Ectodermal cell (in vitro differentiated cells): ENCODE results near the gene MYO1E.
"Not testable (repeated sequence)": the region's sequence is repeated elsewhere in the genome, so short reads cannot be mapped to it uniquely, and the experiment has no call there.

Experiments
- H3K27ac ChIP-seq: 2 replicates; pipeline ENCODE4 v1.7.0; 2013; ENCODE audit warnings: mild to moderate bottlenecking, low read depth, low read length; ENCODE audit not compliant: insufficient read depth, poor library complexity, severe bottlenecking
- H3K27me3 ChIP-seq: 2 replicates; pipeline ENCODE4 v1.7.0; 2013; ENCODE audit warnings: mild to moderate bottlenecking, low read length; ENCODE audit not compliant: insufficient read depth, control insufficient read depth, poor library complexity, severe bottlenecking
- H3K36me3 ChIP-seq: one replicate; pipeline ENCODE4 v1.7.0; 2013; ENCODE audit warnings: low read length; ENCODE audit not compliant: control insufficient read depth, insufficient read depth
- H3K4me1 ChIP-seq: one replicate; pipeline ENCODE4 v1.7.0; 2013; ENCODE audit warnings: low read length; ENCODE audit not compliant: control insufficient read depth, insufficient read depth
- H3K4me3 ChIP-seq: 2 replicates; pipeline ENCODE4 v1.7.0; 2013; ENCODE audit warnings: low read depth, low read length, control low read depth; ENCODE audit not compliant: insufficient read depth
- H3K9me3 ChIP-seq: 2 replicates; pipeline ENCODE4 v1.7.0; 2013; ENCODE audit warnings: mild to moderate bottlenecking, low read length, moderate library complexity; ENCODE audit not compliant: control insufficient read depth
- WGBS, 2 experiments: methylation state at CpG; one replicate each; pipeline ENCODE4 v1.1.7; 2013; ENCODE audit warnings: missing lambda C conversion rate in 2 of 2; 5-methylcytosine and 5-hydroxymethylcytosine counted together

The MYO1E gene

DNA sequence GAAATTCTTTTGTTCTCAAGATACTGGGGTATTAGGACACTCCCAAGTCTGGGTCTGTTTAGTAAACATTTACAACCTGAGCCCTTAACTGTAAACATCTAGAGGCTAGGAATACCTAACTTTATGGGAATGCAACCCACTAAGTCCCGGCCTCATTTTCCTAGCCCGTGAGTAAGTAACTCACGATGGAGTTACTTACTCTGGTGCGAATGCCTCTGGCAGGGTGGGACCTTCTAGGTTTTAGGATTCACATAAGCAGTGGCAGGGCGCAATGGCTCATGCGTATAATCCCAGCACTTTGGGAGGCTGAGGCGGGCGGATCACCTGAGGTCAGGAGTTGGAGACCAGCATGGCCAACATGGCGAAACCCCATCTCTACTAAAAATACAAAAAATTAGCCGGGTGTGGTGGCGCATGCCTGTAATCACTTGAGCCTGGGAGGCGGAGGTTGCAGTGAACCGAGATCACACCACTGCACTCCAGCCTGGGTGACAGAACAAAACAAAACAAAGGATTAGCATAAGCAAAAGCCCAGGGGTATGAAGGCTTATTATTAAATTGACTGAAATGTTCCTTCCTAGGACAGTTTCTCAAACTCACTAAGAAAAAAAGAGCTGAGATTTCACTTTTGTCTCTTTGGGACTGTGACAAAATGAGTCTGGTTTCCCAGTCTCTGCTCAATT lies 14.7 kb upstream of the MYO1E start:
- H3K4me1 ChIP-seq, H3K4me3 ChIP-seq, H3K36me3 ChIP-seq, H3K27ac ChIP-seq, H3K27me3 ChIP-seq, H3K9me3 ChIP-seq: not testable (repeated sequence)
- 92 to 93% methylated on average over 13 of the region's 13 CpGs for WGBS, 2 experiments

DNA sequence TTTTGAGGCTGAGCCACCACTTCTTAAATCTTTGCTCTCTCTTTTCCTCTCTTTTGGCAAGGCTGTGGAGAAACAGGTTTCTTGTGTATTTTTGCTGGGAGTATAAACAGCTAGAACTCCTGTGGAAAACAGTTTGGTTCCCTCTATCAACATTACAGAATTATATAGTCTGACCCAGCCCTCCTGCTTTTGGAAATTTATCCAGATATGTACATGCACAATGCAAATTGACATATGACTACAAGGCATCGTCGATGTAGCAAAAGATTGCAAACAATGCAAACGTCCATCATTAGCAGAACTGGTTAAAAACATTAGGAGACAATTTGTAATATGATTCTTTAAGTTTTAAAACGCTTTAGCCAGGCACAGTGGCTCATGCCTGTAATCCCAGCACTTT lies 12.5 kb upstream of the MYO1E start:
- no peaks in the 10 kb centered on the region for H3K36me3 ChIP-seq
- H3K4me1 ChIP-seq: no peaks in the 10 kb centered on the region
- no peak overlapping the region for H3K27ac ChIP-seq
- 93 to 94% methylated on average over 4 of the region's 4 CpGs for WGBS, 2 experiments
- no peaks in the 10 kb centered on the region for H3K27me3 ChIP-seq
- no peaks in the 10 kb centered on the region for H3K9me3 ChIP-seq
- H3K4me3 ChIP-seq: no peak overlapping the region

DNA sequence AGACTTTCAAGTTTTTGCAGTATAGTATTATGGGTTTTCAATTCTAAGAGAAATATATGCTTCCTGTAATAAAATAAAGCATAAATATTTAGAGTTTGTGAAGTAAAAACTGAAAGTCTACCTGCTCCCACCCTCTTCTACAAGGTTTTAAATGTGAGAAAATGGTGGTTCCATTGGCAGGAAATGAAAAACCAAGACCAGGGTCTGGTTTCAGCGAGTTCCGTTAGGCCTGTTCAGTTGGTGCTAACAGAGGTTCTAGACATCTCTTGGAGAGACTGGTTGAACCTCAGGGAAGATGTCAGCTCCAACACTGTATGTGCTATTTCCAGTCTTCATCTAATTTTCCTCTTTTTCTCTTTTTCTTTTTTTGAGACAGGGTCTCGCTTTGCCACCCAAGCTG lies 11.8 kb upstream of the MYO1E start:
- Histone ChIP-seq H3K4me1 (no peaks in the 10 kb centered on the region), H3K27ac (no peak overlapping the region), H3K4me3 (no peak overlapping the region), H3K36me3 (no peaks in the 10 kb centered on the region), H3K9me3 (no peaks in the 10 kb centered on the region), H3K27me3 (no peaks in the 10 kb centered on the region)
- WGBS, 2 experiments: 93 to 96% methylated on average over 3 of the region's 3 CpGs

DNA sequence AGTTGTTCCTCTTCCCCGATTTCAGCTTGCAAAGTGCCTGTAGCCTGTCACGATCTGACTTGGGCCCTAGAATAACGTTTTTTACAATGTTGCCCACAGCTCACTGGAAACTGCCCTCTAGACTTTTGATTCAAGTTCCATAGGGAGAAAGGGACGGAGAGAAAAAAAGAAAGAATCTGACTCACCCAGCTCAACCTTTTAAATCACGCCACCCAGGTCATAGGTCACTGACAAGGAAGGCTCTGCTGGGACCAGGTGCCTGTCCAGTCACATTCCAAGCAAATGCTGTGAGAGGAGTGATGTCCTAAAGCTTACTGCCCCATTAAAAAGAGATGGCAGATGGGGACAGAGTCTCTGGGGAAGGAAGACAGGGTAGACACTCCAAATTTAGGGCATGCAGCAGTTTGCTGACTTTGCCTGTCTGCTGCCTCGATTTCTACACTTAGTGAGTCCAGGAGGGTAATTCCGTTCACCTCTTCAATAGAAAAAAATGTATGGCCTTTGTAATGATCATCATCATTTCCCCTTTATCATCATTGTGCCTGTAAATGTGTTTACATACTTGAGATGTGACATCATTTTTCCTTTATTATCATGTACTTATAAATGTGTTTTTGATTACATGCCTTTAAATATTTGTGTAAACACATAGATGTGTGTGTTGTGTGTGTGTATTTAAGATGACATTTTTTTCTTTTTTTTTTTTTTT lies 8.4 kb upstream of the MYO1E start:
- Histone ChIP-seq H3K4me1 (no peaks in the 10 kb centered on the region), H3K27me3 (no peaks in the 10 kb centered on the region), H3K4me3 (no peak overlapping the region), H3K36me3 (no peaks in the 10 kb centered on the region), H3K27ac (no peak overlapping the region), H3K9me3 (no peaks in the 10 kb centered on the region)
- WGBS, 2 experiments: 67 to 70% methylated on average over 6 to 7 of the region's 7 CpGs

DNA sequence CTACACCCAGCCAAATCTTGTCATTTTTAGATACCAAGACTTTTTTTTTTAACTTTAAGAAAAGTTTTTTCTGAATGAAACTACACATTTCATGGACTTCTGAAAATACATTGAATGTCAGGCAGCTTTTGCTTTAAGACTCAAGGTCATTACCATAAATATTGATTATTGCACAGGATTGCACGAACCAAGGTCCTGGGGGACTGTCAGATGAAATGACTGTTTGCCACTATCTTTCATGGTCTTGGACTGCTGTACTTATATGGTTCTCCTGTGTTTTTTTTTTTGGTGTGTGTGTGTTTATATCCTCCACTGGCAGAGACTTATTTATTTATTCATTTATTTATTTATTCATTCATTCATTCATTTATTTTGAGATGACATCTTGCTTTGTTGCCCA lies 6.9 kb upstream of the MYO1E start:
- no peaks in the 10 kb centered on the region for H3K4me1 ChIP-seq
- no peaks in the 10 kb centered on the region for H3K27me3 ChIP-seq
- no peaks in the 10 kb centered on the region for H3K9me3 ChIP-seq
- H3K27ac ChIP-seq: no peak overlapping the region
- no peak overlapping the region for H3K4me3 ChIP-seq
- no peaks in the 10 kb centered on the region for H3K36me3 ChIP-seq
- WGBS, 2 experiments: 90 to 100% methylated on average over 1 of the region's 1 CpG

DNA sequence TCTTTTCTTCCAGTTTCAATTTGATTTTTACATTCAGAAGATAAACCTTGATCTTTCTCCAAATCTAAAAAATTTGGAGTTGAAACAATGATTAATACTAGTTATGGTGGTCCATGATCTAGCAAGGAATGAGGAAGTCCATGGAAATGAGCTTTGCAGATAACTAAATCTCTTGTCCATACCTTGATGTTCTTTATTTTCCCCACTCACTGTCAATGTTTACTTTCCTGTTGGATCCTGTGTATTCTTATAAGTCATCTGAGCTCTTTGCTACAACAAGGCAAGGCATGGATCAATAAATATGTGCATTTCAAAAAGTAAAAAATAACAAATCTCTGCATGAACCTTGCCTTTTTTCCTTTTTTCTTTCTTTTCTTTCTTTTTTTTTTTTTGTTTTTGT lies 6.2 kb upstream of the MYO1E start:
- no peak overlapping the region for H3K27ac ChIP-seq
- H3K4me3 ChIP-seq: no peak overlapping the region
- no peaks in the 10 kb centered on the region for H3K36me3 ChIP-seq
- H3K4me1 ChIP-seq: no peaks in the 10 kb centered on the region
- H3K9me3 ChIP-seq: no peaks in the 10 kb centered on the region
- no peaks in the 10 kb centered on the region for H3K27me3 ChIP-seq

DNA sequence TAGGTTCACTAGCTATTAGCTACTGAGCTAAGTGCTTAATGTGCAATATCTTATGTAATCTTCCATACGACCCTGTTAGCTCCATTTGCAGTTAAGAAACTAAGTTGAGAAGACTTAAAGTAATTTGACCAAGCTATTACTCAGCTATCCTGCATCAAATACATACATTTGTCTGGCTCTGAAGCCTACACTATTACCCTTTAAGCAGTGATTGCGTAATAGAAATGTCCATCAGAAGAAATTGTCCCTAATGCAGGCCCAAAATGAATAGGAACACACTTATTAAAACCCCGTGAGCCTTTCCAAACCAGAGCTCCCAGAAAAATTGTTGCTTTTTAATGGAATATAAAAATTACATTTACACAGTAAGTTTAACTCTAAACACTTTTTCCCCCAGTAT lies 5.3 kb upstream of the MYO1E start:
- no peaks in the 10 kb centered on the region for H3K27me3 ChIP-seq
- no peaks in the 10 kb centered on the region for H3K9me3 ChIP-seq
- H3K4me1 ChIP-seq: no peaks in the 10 kb centered on the region
- no peak overlapping the region for H3K27ac ChIP-seq
- H3K4me3 ChIP-seq: no peak overlapping the region
- H3K36me3 ChIP-seq: no peaks in the 10 kb centered on the region
- WGBS, 2 experiments: 94 to 98% methylated on average over 2 to 3 of the region's 3 CpGs

DNA sequence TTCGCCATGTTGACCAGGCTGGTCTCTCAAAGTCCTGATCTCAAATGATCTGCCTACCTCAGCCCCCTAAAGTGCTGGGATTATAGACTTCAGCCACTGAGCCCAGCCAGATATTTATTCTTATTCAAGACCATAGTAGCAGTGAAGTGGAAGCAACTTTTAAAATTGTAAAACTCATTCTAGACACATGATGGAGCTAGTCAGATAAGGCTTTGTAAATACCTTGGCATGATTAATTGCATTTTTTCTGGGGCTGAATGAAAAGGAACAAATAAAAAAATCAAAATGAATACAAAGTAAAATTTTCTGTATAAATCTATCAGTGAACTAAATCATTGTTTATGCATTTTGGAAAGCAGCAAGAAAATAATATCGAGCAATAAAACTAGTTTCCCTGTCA lies 4.1 kb upstream of the MYO1E start:
- Histone ChIP-seq H3K4me3 (no peak overlapping the region), H3K27ac (no peak overlapping the region), H3K27me3 (no peaks in the 10 kb centered on the region), H3K36me3 (no peaks in the 10 kb centered on the region), H3K4me1 (no peaks in the 10 kb centered on the region), H3K9me3 (no peaks in the 10 kb centered on the region)
- 94 to 95% methylated on average over 2 of the region's 2 CpGs for WGBS, 2 experiments

DNA sequence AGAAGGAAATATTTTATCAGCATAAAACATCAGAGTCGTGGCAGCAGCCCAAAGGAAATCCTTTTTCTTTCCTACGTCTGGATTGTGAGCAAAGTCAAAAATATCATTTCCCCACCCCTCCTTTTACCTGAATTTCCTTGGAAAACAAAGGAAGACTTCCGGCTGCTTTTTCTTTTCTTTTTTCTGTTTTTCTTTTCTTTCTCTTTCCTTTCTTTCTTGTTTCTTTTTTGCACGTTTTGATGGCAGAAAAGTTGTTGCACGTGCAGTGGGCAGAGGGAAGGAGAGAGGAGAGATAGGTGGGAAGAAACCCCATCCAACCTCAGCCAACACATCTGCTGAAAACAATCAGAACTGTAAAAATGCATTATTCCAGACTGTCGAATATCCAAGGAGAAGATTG lies 544 bp upstream of the MYO1E start:
- no peak overlapping the region for H3K27ac ChIP-seq
- no peaks in the 10 kb centered on the region for H3K36me3 ChIP-seq
- H3K9me3 ChIP-seq: no peaks in the 10 kb centered on the region
- H3K4me1 ChIP-seq: no peaks in the 10 kb centered on the region
- 8 to 14% methylated on average over 4 of the region's 6 CpGs for WGBS, 2 experiments
- peak overlapping the region; percentile 72 for H3K4me3 ChIP-seq
- peaks cover 15% of the 10 kb centered on the region for H3K27me3 ChIP-seq

DNA sequence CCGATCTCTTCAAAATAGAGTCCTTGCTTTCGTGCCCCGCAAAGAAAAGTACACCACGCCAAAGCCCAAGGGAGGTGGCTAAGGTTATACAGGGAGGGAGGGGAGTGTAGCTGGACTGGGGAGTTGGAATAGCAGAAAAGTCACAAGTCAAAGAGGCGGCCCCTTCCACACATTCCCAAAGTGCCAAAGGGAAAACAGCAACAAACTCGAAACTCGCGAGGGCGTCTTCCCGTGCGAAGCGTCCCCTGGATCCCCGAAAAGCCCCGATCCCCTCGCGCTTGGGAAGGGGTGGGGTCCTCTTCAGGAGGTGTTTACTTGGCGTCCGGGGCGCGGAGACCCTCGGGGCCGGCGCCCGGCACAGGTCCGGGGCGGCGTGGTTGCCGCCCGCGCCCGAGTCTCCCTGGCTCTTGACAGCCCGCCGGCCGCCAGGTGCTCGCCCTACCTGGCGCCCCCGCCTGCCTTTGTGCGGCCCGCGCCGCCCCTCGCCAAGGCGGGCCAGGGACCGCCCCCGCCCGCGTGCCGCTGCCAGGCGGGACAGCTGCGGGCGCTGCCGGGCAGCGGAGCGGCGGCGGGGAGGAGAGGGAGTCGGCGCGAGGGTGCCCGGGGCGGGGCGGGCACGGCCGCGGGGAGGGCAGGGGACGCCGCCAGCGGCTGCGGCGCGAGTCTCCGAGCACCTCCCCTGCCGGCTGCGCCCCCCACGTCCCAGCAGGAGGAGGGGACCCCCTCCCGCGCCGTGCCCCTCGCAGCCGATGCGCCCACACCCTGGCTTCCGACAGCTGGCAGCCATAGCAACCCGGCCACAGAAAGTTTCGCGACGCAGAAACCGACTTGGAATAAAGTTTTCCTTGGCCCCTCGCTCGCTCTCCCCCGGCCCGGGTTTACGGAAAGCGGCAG lies 966 bp downstream of the MYO1E start:
- H3K27ac ChIP-seq: no peak overlapping the region
- 1% methylated on average over 93 of the region's 93 CpGs for WGBS, 2 experiments
- H3K27me3 ChIP-seq: peaks cover 15% of the 10 kb centered on the region
- H3K4me3 ChIP-seq: peak overlapping the region; percentile 72
- no peaks in the 10 kb centered on the region for H3K9me3 ChIP-seq
- H3K36me3 ChIP-seq: no peaks in the 10 kb centered on the region
- no peaks in the 10 kb centered on the region for H3K4me1 ChIP-seq
